ENCODE measurements around the gene TRHDE.

- no peak for TF ChIP-seq CTCF (IDR thresholded peaks at IDR 0.05; ENCODE audit: insufficient read depth, low read length)
- no peak for TF ChIP-seq SPI1 (IDR thresholded peaks at IDR 0.05; ENCODE audit: borderline replicate concordance, low read depth)
- TF ChIP-seq POLR2AphosphoS5 (IDR thresholded peaks at IDR 0.05; ENCODE audit: low read depth) = no peak
- no peak for TF ChIP-seq GABPA (IDR thresholded peaks at IDR 0.05; ENCODE audit: low read depth)
- TF ChIP-seq, protein P1, sequence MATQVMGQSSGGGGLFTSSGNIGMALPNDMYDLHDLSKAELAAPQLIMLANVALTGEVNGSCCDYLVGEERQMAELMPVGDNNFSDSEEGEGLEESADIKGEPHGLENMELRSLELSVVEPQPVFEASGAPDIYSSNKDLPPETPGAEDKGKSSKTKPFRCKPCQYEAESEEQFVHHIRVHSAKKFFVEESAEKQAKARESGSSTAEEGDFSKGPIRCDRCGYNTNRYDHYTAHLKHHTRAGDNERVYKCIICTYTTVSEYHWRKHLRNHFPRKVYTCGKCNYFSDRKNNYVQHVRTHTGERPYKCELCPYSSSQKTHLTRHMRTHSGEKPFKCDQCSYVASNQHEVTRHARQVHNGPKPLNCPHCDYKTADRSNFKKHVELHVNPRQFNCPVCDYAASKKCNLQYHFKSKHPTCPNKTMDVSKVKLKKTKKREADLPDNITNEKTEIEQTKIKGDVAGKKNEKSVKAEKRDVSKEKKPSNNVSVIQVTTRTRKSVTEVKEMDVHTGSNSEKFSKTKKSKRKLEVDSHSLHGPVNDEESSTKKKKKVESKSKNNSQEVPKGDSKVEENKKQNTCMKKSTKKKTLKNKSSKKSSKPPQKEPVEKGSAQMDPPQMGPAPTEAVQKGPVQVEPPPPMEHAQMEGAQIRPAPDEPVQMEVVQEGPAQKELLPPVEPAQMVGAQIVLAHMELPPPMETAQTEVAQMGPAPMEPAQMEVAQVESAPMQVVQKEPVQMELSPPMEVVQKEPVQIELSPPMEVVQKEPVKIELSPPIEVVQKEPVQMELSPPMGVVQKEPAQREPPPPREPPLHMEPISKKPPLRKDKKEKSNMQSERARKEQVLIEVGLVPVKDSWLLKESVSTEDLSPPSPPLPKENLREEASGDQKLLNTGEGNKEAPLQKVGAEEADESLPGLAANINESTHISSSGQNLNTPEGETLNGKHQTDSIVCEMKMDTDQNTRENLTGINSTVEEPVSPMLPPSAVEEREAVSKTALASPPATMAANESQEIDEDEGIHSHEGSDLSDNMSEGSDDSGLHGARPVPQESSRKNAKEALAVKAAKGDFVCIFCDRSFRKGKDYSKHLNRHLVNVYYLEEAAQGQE (IDR thresholded peaks at IDR 0.05; ENCODE audit: insufficient replicate concordance, low read depth) = no peak
These were observed 213.0 kb downstream of the TRHDE start for GRCh38 chr12:72485017-72485701.

All from HL-60 (cell line).